NT2/D1 (cell line): ENCODE results near the gene NHLH2.

Experiments
- DNase-seq: peaks from one replicate; pipeline ENCODE4 v3.0.0-alpha.2; 2011; ENCODE audit warnings: low read depth, low spot score
- H3K27me3 ChIP-seq: 2 replicates; pipeline ENCODE4 v1.6.0; 2011; ENCODE audit warnings: mild to moderate bottlenecking; ENCODE audit not compliant: insufficient read length, insufficient read depth
- H3K36me3 ChIP-seq: 2 replicates; pipeline ENCODE4 v1.6.1; 2011; ENCODE audit warnings: mild to moderate bottlenecking, low read length, mixed read lengths; ENCODE audit not compliant: insufficient read depth, insufficient read length
- H3K4me1 ChIP-seq: 2 replicates; pipeline ENCODE4 v1.5.1; 2011; ENCODE audit not compliant: insufficient read depth, insufficient read length
- H3K4me3 ChIP-seq: 2 replicates; pipeline ENCODE4 v1.5.1; 2011; ENCODE audit warnings: low read depth; ENCODE audit not compliant: insufficient read length
- H3K9ac ChIP-seq: 2 replicates; pipeline ENCODE4 v1.6.0; 2011; ENCODE audit warnings: low read depth; ENCODE audit not compliant: insufficient read length
- H3K9me3 ChIP-seq: 2 replicates; pipeline ENCODE4 v1.5.1; 2011; ENCODE audit warnings: mild to moderate bottlenecking, low read length; ENCODE audit not compliant: insufficient read depth
- SUZ12 ChIP-seq: IDR thresholded peaks from 2 replicates; pipeline ENCODE4 v1.6.1; 2011; ENCODE audit not compliant: insufficient read length, insufficient read depth; ENCODE audit errors: extremely low read depth
- YY1 ChIP-seq: IDR thresholded peaks from 2 replicates; pipeline ENCODE4 v1.6.1; 2011; ENCODE audit not compliant: insufficient read length, insufficient read depth
- ZNF274 ChIP-seq: IDR thresholded peaks from 2 replicates; pipeline ENCODE4 v1.6.1; 2011; ENCODE audit warnings: mild to moderate bottlenecking, low read depth, low read length

NHLH2 gene

GRCh38 chr1:115840605-115841460 lies at the start of gene NHLH2:
Gene NHLH2, minus strand, starts transcription at chr1:115841126. Its CDS starts 2,754 bp downstream, at chr1:115838372.
- TF ChIP-seq YY1 (no peak), SUZ12 (no peak), ZNF274 (no peak)
- peaks cover 5% of the 10 kb centered on the region; the same call in 1 of the 2 replicates for H3K9me3 ChIP-seq
- DNase-seq = no peak
- H3K4me3 ChIP-seq = no peak within 1 kb of the TSS
- no peaks in the 10 kb centered on the region for H3K4me1 ChIP-seq
- H3K27me3 ChIP-seq = peaks cover 66% of the 10 kb centered on the region
- no peaks in the 10 kb centered on the region for H3K36me3 ChIP-seq
- no peak within 1 kb of the TSS for H3K9ac ChIP-seq

GRCh38 chr1:115890580-115890979 lies 49.7 kb upstream of the NHLH2 start:
- H3K27me3 ChIP-seq = no peaks in the 10 kb centered on the region
- H3K4me1 ChIP-seq = no peaks in the 10 kb centered on the region
- H3K9me3 ChIP-seq = no peaks in the 10 kb centered on the region
- no peak for DNase-seq
- no peaks in the 10 kb centered on the region for H3K36me3 ChIP-seq
- no peak overlapping the region for H3K4me3 ChIP-seq
- H3K9ac ChIP-seq = no peak overlapping the region
- TF ChIP-seq ZNF274 = no peak
- TF ChIP-seq SUZ12 = no peak
- TF ChIP-seq YY1 = no peak

- H3K36me3 ChIP-seq = no peaks in the 10 kb centered on the region
- no peak for TF ChIP-seq SUZ12
- H3K4me3 ChIP-seq = no peak overlapping the region
- H3K9me3 ChIP-seq = no peaks in the 10 kb centered on the region
- no peak overlapping the region for H3K9ac ChIP-seq
- DNase-seq = no peak
- no peaks in the 10 kb centered on the region for H3K27me3 ChIP-seq
- H3K4me1 ChIP-seq = no peaks in the 10 kb centered on the region
Observed at GRCh38 chr1:115888976-115889375, 48.0 kb upstream of the NHLH2 start.

- H3K9ac ChIP-seq = no peak overlapping the region
Observed at GRCh38 chr1:115882913-115883902, 42.3 kb upstream of the NHLH2 start.

DNA sequence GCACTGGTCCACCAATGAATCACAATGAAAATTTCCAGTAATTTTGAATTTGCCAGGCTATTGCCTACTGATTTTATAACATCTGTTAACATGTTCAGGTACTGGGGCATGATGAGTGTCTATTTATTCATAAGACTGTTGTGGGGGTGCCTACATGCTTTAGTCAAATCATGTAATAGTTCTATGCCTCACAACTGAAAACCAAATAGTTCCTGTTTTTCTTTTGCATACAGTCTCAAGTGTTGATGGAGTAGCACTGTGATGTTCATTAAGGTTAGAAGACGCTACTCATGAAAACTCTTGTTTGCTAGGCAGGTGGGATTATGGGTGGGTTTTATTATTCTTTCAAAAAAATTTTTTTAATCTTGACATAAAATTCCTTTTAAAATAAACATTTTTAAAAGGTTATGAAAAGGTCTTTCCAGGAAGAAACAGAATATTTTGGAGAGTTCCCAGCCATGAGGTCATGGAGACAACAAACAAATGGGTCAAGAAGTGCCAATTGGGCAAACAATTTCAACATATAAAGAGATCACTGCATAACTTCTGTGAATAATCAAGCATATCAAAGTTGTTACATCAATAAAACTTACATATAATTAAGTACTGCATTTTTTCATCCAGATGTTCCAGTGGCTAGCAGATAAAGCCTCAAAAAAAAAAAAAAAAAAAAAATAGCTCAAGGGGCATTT lies 40.2 kb upstream of the NHLH2 start:
- DNase-seq = no peak
- H3K9me3 ChIP-seq = no peaks in the 10 kb centered on the region
- H3K9ac ChIP-seq = no peak overlapping the region
- H3K36me3 ChIP-seq = no peaks in the 10 kb centered on the region
- no peak overlapping the region for H3K4me3 ChIP-seq
- H3K4me1 ChIP-seq = peaks cover 4% of the 10 kb centered on the region
- TF ChIP-seq YY1 (no peak), ZNF274 (no peak), SUZ12 (no peak)
- H3K27me3 ChIP-seq = no peaks in the 10 kb centered on the region

More at GRCh38 chr1:115882913-115883902, 42.3 kb upstream of the NHLH2 start:
- Histone ChIP-seq H3K4me3 (no peak overlapping the region), H3K4me1 (peaks cover 2% of the 10 kb centered on the region), H3K36me3 (no peaks in the 10 kb centered on the region), H3K27me3 (no peaks in the 10 kb centered on the region), H3K9me3 (no peaks in the 10 kb centered on the region)
- DNase-seq = no peak
- no peak for TF ChIP-seq ZNF274
- no peak for TF ChIP-seq YY1
- no peak for TF ChIP-seq SUZ12

- Histone ChIP-seq H3K9me3 (no peaks in the 10 kb centered on the region), H3K27me3 (no peaks in the 10 kb centered on the region), H3K9ac (no peak overlapping the region), H3K4me1 (peaks cover 4% of the 10 kb centered on the region), H3K4me3 (no peak overlapping the region), H3K36me3 (no peaks in the 10 kb centered on the region)
- TF ChIP-seq ZNF274 (no peak), SUZ12 (no peak), YY1 (no peak)
- DNase-seq = no peak
Observed at GRCh38 chr1:115879977-115880376, 39.1 kb upstream of the NHLH2 start.
